Hepatocyte (in vitro differentiated cells): Measurements from ENCODE around the gene APBA2. TPM values are rescaled to one million over a fixed set of nuclear protein-coding genes. Genes with fewer than 3 reads are reported as not detected.
"Not testable (repeated sequence)": the region's sequence is repeated elsewhere in the genome, so short reads cannot be mapped to it uniquely, and the experiment has no call there.

Experiments used
- DNase-seq: peaks from one replicate; pipeline ENCODE4 v3.0.0-alpha.2; 2016; ENCODE audit warnings: low spot score
- H2AFZ ChIP-seq: fragments of 200-600 bp; sonication (generic); 2 replicates; pipeline ENCODE4 v1.6.0; 2016; ENCODE audit warnings: antibody characterized with exemption, mild to moderate bottlenecking
- H3K27ac ChIP-seq: fragments of 200-600 bp; sonication (generic); 2 replicates; pipeline ENCODE4 v1.5.1; 2016; ENCODE audit warnings: mild to moderate bottlenecking
- H3K27me3 ChIP-seq: fragments of 200-600 bp; sonication (generic); 2 replicates; pipeline ENCODE4 v1.6.1; 2016
- H3K36me3 ChIP-seq: fragments of 200-600 bp; sonication (generic); replicated peaks from 2 replicates; pipeline ENCODE4 v1.5.1; 2016; ENCODE audit warnings: low read depth; ENCODE audit not compliant: insufficient read depth
- H3K4me1 ChIP-seq: fragments of 200-600 bp; sonication (generic); 2 replicates; pipeline ENCODE4 v1.5.1; 2016; ENCODE audit warnings: mild to moderate bottlenecking, moderate library complexity; ENCODE audit not compliant: insufficient read depth
- H3K4me2 ChIP-seq: fragments of 200-600 bp; sonication (generic); 2 replicates; pipeline ENCODE4 v1.6.0; 2016
- H3K4me3 ChIP-seq: fragments of 200-600 bp; sonication (generic); 2 replicates; pipeline ENCODE4 v1.5.1; 2016; ENCODE audit warnings: mild to moderate bottlenecking
- H3K79me2 ChIP-seq: fragments of 200-600 bp; sonication (generic); 2 replicates; pipeline ENCODE4 v1.6.0; 2017; ENCODE audit warnings: mild to moderate bottlenecking
- H3K9me2 ChIP-seq: fragments of 200-600 bp; sonication (generic); replicated peaks from 2 replicates; pipeline ENCODE4 v1.6.0; 2017; ENCODE audit warnings: mild to moderate bottlenecking; ENCODE audit not compliant: insufficient read depth
- H3K9me3 ChIP-seq: fragments of 200-600 bp; sonication (generic); 2 replicates; pipeline ENCODE4 v1.5.1; 2016; ENCODE audit warnings: low read depth, mild to moderate bottlenecking
- H4K20me1 ChIP-seq: fragments of 200-600 bp; sonication (generic); 2 replicates; pipeline ENCODE4 v1.6.0; 2016; ENCODE audit warnings: mild to moderate bottlenecking; ENCODE audit not compliant: insufficient read depth, poor library complexity, severe bottlenecking
- CTCF ChIP-seq: fragments of 200-600 bp; sonication (generic); IDR thresholded peaks from 2 replicates; pipeline ENCODE4 v1.5.1; 2016; ENCODE audit warnings: antibody characterized with exemption, mild to moderate bottlenecking; ENCODE audit not compliant: poor library complexity
- EZH2phosphoT487 ChIP-seq: fragments of 200-600 bp; sonication (generic); IDR thresholded peaks from one replicate; pipeline ENCODE4 v1.6.1; 2018; ENCODE audit warnings: antibody characterized with exemption, mild to moderate bottlenecking, low read depth, moderate library complexity; ENCODE audit not compliant: unreplicated experiment, severe bottlenecking
- WGBS: methylation state at CpG from one replicate; pipeline ENCODE4 v1.1.6; 2016; ENCODE audit warnings: low lambda C conversion rate; ENCODE audit errors: missing lambda C conversion rate; 5-methylcytosine and 5-hydroxymethylcytosine counted together
- polyA plus RNA-seq: library from polyadenylated mRNA; unstranded; fragments of >200 nt; fragmentation: Nextera tagmentation; extraction: Ambion mirVana; gene quantifications from 2 replicates; pipeline ENCODE4 v1.2.1, GENCODE V29; 2016
- total RNA-seq: library from RNA; depleted of rRNA; stranded (reverse); fragments of >200 nt; gene quantifications from 2 replicates; pipeline ENCODE4 v1.2.3, GENCODE V29; 2014

Gene APBA2
- total and polyA plus RNA-seq, 2 experiments from 2014 or later: 8.4 to 10.1 TPM

- H4K20me1 ChIP-seq, H3K36me3 ChIP-seq, H3K4me1 ChIP-seq, H3K79me2 ChIP-seq, H3K4me2 ChIP-seq, H3K9me3 ChIP-seq, H3K27ac ChIP-seq, H3K4me3 ChIP-seq, H2AFZ ChIP-seq, DNase-seq, H3K27me3 ChIP-seq, H3K9me2 ChIP-seq: not testable (repeated sequence)
- 86% methylated on average over 4 of the region's 17 CpGs for WGBS
These were observed 36.5 kb upstream of the APBA2 start for GRCh38 chr15:28849271-28849670.

- DNase-seq, H3K4me1 ChIP-seq, H3K4me3 ChIP-seq, H3K27ac ChIP-seq, H3K9me3 ChIP-seq, H3K9me2 ChIP-seq, H3K27me3 ChIP-seq, H4K20me1 ChIP-seq, H3K4me2 ChIP-seq, H3K36me3 ChIP-seq, H2AFZ ChIP-seq, H3K79me2 ChIP-seq: not testable (repeated sequence)
- WGBS: 100% methylated on average over 1 of the region's 31 CpGs
These were observed 36.0 kb upstream of the APBA2 start for GRCh38 chr15:28849766-28850165.

GRCh38 chr15:28853654-28854053, 32.1 kb upstream of the APBA2 start:
- not testable (repeated sequence) for H3K4me1 ChIP-seq, H3K4me2 ChIP-seq, H3K36me3 ChIP-seq, H4K20me1 ChIP-seq, H3K27ac ChIP-seq, H3K4me3 ChIP-seq, H2AFZ ChIP-seq, H3K79me2 ChIP-seq, H3K27me3 ChIP-seq, H3K9me2 ChIP-seq, H3K9me3 ChIP-seq, DNase-seq
- 33% methylated on average over 5 of the region's 5 CpGs for WGBS

GRCh38 chr15:28854578-28854977, 31.2 kb upstream of the APBA2 start:
- not testable (repeated sequence) for H3K27me3 ChIP-seq, H3K4me3 ChIP-seq, H3K9me2 ChIP-seq, H3K79me2 ChIP-seq, H3K9me3 ChIP-seq, H4K20me1 ChIP-seq, H3K36me3 ChIP-seq, H3K27ac ChIP-seq, H3K4me1 ChIP-seq, DNase-seq, H3K4me2 ChIP-seq, H2AFZ ChIP-seq
- WGBS: 75% methylated on average over 2 of the region's 2 CpGs

- no peak overlapping the region for H3K4me3 ChIP-seq
- H3K9me3 ChIP-seq: no peaks in the 10 kb centered on the region
- WGBS: 82% methylated on average over 16 of the region's 16 CpGs
- H3K27ac ChIP-seq: no peak overlapping the region
- no peaks in the 10 kb centered on the region for H3K4me1 ChIP-seq
- TF ChIP-seq CTCF (no peak), EZH2phosphoT487 (no peak)
- H2AFZ ChIP-seq: no peak overlapping the region
- no peak for DNase-seq
- no peaks in the 10 kb centered on the region for H3K79me2 ChIP-seq
- no peaks in the 10 kb centered on the region for H3K36me3 ChIP-seq
- no peaks in the 10 kb centered on the region for H4K20me1 ChIP-seq
- H3K4me2 ChIP-seq: no peak overlapping the region
- no peaks in the 10 kb centered on the region for H3K27me3 ChIP-seq
- H3K9me2 ChIP-seq: no peaks in the 10 kb centered on the region
These were observed 24.7 kb upstream of the APBA2 start for GRCh38 chr15:28861031-28861534.

GRCh38 chr15:28861589-28862293, 24.0 kb upstream of the APBA2 start:
- not testable (repeated sequence) for H4K20me1 ChIP-seq, H3K9me3 ChIP-seq, H3K36me3 ChIP-seq, DNase-seq, H3K4me1 ChIP-seq, H3K27ac ChIP-seq, H3K9me2 ChIP-seq, H3K79me2 ChIP-seq, H3K27me3 ChIP-seq, H3K4me2 ChIP-seq, H3K4me3 ChIP-seq, H2AFZ ChIP-seq
- WGBS: 95% methylated on average over 11 of the region's 11 CpGs
